K562 (cell line): ENCODE measurements around the gene PLCL1. TPM values are rescaled to one million over a fixed set of nuclear protein-coding genes. Genes with fewer than 3 reads are reported as not detected.

Experiments
- AFF4 ChIP-seq: sonication (generic); formaldehyde crosslinking; IDR thresholded peaks from 2 replicates; pipeline ENCODE4 v1.8.0; 2023; ENCODE audit warnings: mild to moderate bottlenecking, missing genetic modification reagents
- HMGXB4 ChIP-seq: sonication (generic); formaldehyde crosslinking; IDR thresholded peaks from 2 replicates; pipeline ENCODE4 v1.8.1; 2023; ENCODE audit warnings: mild to moderate bottlenecking, missing genetic modification reagents
- ILF3 ChIP-seq: fragments of 450-650 bp; IDR thresholded peaks from 2 replicates; pipeline ENCODE4 v1.6.1; 2018; ENCODE audit warnings: antibody characterized with exemption, mild to moderate bottlenecking, moderate library complexity, borderline replicate concordance
- TAL1 ChIP-seq: fragments of 450-650 bp; IDR thresholded peaks from 2 replicates; pipeline ENCODE4 v1.6.1; 2016; ENCODE audit warnings: mild to moderate bottlenecking
- ZNF174 ChIP-seq: fragments of 250-450 bp; sonication (Bioruptor Pico); IDR thresholded peaks from 2 replicates; pipeline ENCODE4 v1.4.0; 2020; ENCODE audit warnings: mild to moderate bottlenecking
- ZNF316 ChIP-seq: fragments of 450-650 bp; IDR thresholded peaks from 2 replicates; pipeline ENCODE4 v1.6.1; 2016
- polyA plus RNA-seq, 8 experiments: library from polyadenylated mRNA; depleted of rRNA in 4 of 8; stranded (reverse) in 5 of 8; unstranded in 3 of 8; fragments of >200 nt; fragmentation: Nextera tagmentation in 2 of 8; fragmentation: Illumina TruSeq in 1 of 8; extraction: Ambion mirVana in 2 of 8; extraction: Trizol in 1 of 8; gene quantifications; 2 replicates each; pipeline versions ENCODE4 v1.2.1 to v1.2.3, GENCODE V29; 2011 to 2014; ENCODE audit warnings: inconsistent platforms in 1 of 8, missing spikeins in 1 of 8
- total RNA-seq, 7 experiments: library from RNA; depleted of rRNA in 6 of 7; stranded (reverse); fragments of >200 nt in 6 of 7; fragmentation: Illumina TruSeq in 2 of 7; extraction: Trizol in 2 of 7; gene quantifications; 2 replicates each; pipeline versions ENCODE4 v1.2.1 to v1.2.3, GENCODE V29; 2011 to 2021; ENCODE audit warnings: low replicate concordance in 1 of 7

The PLCL1 gene
- total and polyA plus RNA-seq, 9 of the 15 experiments (the other 6 are each of a cell fraction or from before 2014, with no cell fraction given) = 2.0 to 17.7 (median 8.6) TPM

- TF ChIP-seq ZNF316 (no peak), ILF3 (no peak), ZNF174 (CRISPR knock-in tag) (no peak), AFF4 (CRISPR knock-in tag) (no peak), TAL1 (no peak), HMGXB4 (CRISPR knock-in tag) (no peak)
- TF ChIP-seq, all 486 proteins: peak for 0
These were observed 43.4 kb downstream of the PLCL1 start (continued) for GRCh38 chr2:197847651-197848401.
